ENCODE measurements around the gene ZNF276.

GRCh38 chr16:89701425-89702406 is 19.6 kb upstream of the ZNF276 start, which contains the start of gene SPATA2L:
- TF ChIP-seq CTCF (conservative IDR thresholded peaks at IDR 0.05; ENCODE audit: low read depth, low read length) = no peak; the same call in 1 of the 2 replicates
- no peak for TF ChIP-seq EZH2 (IDR thresholded peaks at IDR 0.05; ENCODE audit: borderline replicate concordance, low read depth, low read length, poor library complexity, severe bottlenecking)
